ENCODE data around the gene FLOT1. TPM values are rescaled to one million over a fixed set of nuclear protein-coding genes. Genes with fewer than 3 reads are reported as not detected.

Gene FLOT1
- total RNA-seq, 2 experiments from 2014 or later: 31.6 TPM

DNA sequence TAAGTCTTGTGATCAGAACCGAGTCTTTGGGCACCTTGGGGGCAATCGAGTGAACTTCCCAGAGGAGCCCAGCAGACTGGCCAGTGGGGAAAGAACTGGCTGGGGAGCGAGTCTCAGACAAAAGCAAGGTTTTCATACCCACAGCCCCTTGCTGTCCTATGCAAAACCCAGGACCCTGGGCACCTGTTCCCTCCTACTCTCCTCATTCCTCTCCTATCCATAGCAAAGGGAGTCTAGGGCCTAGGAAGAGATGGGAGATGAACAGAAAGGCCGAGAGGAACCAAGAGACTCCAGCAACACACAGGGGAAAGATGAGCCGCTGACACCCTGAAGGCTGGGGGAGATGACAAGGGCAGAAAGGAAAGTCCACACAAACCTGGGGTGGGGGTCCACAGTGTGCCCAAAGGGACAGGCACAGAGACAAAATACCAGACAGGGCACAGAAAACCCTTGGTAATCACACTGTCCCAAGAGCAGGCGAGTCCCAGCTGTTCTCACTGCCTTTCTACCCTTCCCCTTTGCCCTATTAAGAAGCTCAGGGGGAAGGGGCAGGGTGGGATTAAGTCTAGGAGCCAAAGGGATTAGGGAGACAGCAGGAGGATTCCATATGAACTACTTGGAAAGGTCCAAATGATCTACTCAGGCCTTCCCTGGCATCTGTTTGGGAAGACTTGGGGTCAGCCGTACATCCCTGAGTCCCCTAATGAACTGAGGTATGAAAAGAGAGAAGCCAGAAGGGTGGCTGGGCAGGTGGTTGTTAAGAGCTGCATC, 62.5 kb downstream of the FLOT1 start:
- Histone ChIP-seq H3K4me1 (ENCODE audit: insufficient read depth, low read length) (peaks cover 49% of the 10 kb centered on the region), H3K4me3 (ENCODE audit: low read length) (peak overlapping the region; percentile 99), H3K27me3 (ENCODE audit: control insufficient read depth in 1 of 2, insufficient read depth in 2 of 2, low read length in 2 of 2) (no peaks in the 10 kb centered on the region), H3K36me3 (ENCODE audit: insufficient read depth, low read length) (peaks cover 55% of the 10 kb centered on the region), H3K27ac (ENCODE audit: low read depth in 1 of 2, low read length in 2 of 2) (peak overlapping the region; percentile 41 to 98), H3K9me3 (ENCODE audit: control insufficient read depth in 1 of 2, insufficient read depth in 1 of 2, low read length in 2 of 2) (no peaks in the 10 kb centered on the region)
- Mint-ChIP-seq H3K4me3 (peak overlapping the region; percentile 98), H3K27me3 (no peaks in the 10 kb centered on the region), H3K9me3 (no peaks in the 10 kb centered on the region), H3K27ac (peak overlapping the region; percentile 94), H3K4me1 (ENCODE audit: low read depth) (peaks cover 49% of the 10 kb centered on the region), H3K36me3 (ENCODE audit: low read depth) (peaks cover 81% of the 10 kb centered on the region)
- intact Hi-C loops (cut with DNase I, micrococcal nuclease): loop anchor here (1.0 to 5.0 kb wide), 6 partner anchors 42 to 407 kb away; no protein-coding TSS in a partner anchor
- POLR2A ChIA-PET: interaction anchor here (1.0 to 8.1 kb wide), 10 partner anchors 11 to 122 kb away, joined by 3 to 381 read pairs (median 4); partner anchors contain the start of genes MDC1, NRM and TUBB
- TF ChIP-seq, protein P1, sequence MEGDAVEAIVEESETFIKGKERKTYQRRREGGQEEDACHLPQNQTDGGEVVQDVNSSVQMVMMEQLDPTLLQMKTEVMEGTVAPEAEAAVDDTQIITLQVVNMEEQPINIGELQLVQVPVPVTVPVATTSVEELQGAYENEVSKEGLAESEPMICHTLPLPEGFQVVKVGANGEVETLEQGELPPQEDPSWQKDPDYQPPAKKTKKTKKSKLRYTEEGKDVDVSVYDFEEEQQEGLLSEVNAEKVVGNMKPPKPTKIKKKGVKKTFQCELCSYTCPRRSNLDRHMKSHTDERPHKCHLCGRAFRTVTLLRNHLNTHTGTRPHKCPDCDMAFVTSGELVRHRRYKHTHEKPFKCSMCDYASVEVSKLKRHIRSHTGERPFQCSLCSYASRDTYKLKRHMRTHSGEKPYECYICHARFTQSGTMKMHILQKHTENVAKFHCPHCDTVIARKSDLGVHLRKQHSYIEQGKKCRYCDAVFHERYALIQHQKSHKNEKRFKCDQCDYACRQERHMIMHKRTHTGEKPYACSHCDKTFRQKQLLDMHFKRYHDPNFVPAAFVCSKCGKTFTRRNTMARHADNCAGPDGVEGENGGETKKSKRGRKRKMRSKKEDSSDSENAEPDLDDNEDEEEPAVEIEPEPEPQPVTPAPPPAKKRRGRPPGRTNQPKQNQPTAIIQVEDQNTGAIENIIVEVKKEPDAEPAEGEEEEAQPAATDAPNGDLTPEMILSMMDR (IDR thresholded peaks at IDR 0.05): no peak
- CTCF ChIA-PET: interaction anchor here (0.7 to 15.4 kb wide), 10 partner anchors 10 to 224 kb away, joined by 3 to 526 read pairs (median 8); partner anchors contain the start of genes ATAT1, MDC1, NRM and TUBB
- DNase-seq: peak in 1 of 14 experiments; percentile 7
- no peak for ATAC-seq (ENCODE audit: poor library complexity)

DNA sequence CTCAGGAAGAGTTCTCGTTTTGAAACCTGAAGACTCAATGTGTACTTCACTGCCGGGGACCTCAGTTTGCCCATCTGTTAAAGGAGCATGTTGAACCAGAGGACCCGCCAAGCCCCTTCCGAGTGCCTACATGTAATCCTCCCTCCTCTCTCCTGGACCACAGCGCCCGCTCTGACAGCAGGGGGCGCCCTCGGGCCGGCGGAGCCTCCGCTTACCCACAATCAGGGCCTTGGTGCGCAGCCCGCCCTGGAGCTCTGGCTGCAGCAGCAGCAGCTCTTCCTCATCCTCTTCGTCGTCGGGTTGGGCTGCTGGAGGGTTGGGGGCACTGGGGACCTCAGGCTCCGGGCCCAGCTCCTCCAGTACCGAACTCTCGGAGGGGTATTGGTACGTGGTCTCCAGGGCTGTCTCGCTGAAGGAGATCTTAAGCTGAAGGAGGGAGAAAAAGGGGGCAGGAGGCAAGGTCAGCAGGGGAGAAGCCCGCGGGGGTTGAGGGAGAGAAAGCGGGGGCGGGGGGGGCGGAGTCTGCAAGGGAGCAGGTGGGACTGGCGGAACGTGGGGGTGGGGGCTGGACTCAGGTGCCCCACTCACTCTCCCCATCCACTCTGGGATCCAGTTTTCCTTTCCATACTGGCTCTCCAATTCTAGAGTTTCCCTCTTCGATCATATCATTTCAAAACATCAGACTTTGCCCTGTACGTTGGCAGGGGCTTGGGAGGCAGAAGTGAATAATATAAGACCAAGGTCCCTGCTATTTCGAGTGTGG, 63.3 kb downstream of the FLOT1 start:
- Mint-ChIP-seq H3K36me3 (ENCODE audit: low read depth) (peaks cover 73% of the 10 kb centered on the region), H3K9me3 (no peaks in the 10 kb centered on the region), H3K27ac (peak overlapping the region; percentile 94), H3K27me3 (no peaks in the 10 kb centered on the region), H3K4me1 (ENCODE audit: low read depth) (peaks cover 47% of the 10 kb centered on the region), H3K4me3 (peak overlapping the region; percentile 98)
- Histone ChIP-seq H3K36me3 (ENCODE audit: insufficient read depth, low read length) (peaks cover 55% of the 10 kb centered on the region), H3K27me3 (ENCODE audit: control insufficient read depth in 1 of 2, insufficient read depth in 2 of 2, low read length in 2 of 2) (no peaks in the 10 kb centered on the region), H3K9me3 (ENCODE audit: control insufficient read depth in 1 of 2, insufficient read depth in 1 of 2, low read length in 2 of 2) (no peaks in the 10 kb centered on the region), H3K4me1 (ENCODE audit: insufficient read depth, low read length) (peaks cover 49% of the 10 kb centered on the region), H3K4me3 (ENCODE audit: low read length) (peak overlapping the region; percentile 99), H3K27ac (ENCODE audit: low read depth in 1 of 2, low read length in 2 of 2) (peak overlapping the region; percentile 41 to 98)
- DNase-seq (peak; percentile 84 to 96 (median 94)), ATAC-seq (ENCODE audit: poor library complexity) (peak; percentile 41)
- ChIA-PET CTCF (interaction anchor here (0.5 to 15.4 kb wide), 33 partner anchors 9 to 408 kb away, joined by 3 to 526 read pairs (median 4); partner anchors contain the start of genes ABCF1, ATAT1, C6orf136 and FLOT1), POLR2A (interaction anchor here (0.5 to 8.1 kb wide), 21 partner anchors 9 to 228 kb away, joined by 3 to 381 read pairs (median 4); partner anchors contain the start of genes ABCF1, MDC1, MRPS18B and NRM)
- TF ChIP-seq, protein P1 (IDR thresholded peaks at IDR 0.05): peak; percentile 91
- intact Hi-C loops (cut with DNase I, micrococcal nuclease): loop anchor here (1.0 to 5.0 kb wide), 5 partner anchors 43 to 198 kb away; no protein-coding TSS in a partner anchor

Other genes starting within 250 kb of the FLOT1 start
- 100 to 1,000 TPM; 145 to 151 TPM for gene GNL1, start 186.2 kb downstream of the FLOT1 start, total RNA-seq
- 10 to 100 TPM; 10.3 to 13.2 TPM for gene PRR3, start 185.4 kb downstream of the FLOT1 start, total RNA-seq
- gene ABCF1, start 171.2 kb downstream of the FLOT1 start, total RNA-seq: 10 to 100 TPM; 86.1 to 88.0 TPM
- 10 to 100 TPM; 92.2 to 95.3 TPM for gene PPP1R10, start 125.4 kb downstream of the FLOT1 start, total RNA-seq
- gene MRPS18B, start 124.8 kb downstream of the FLOT1 start, total RNA-seq: 10 to 100 TPM; 15.3 to 15.5 TPM
- gene ATAT1, start 115.8 kb downstream of the FLOT1 start, total RNA-seq: 1 to 10 TPM; 4.1 to 5.2 TPM
- 10 to 100 TPM; 20.3 to 21.7 TPM for gene C6orf136, start 95.6 kb downstream of the FLOT1 start, total RNA-seq
- 10 to 100 TPM; 15.9 to 16.1 TPM for gene DHX16, start 69.7 kb downstream of the FLOT1 start, total RNA-seq
- 10 to 100 TPM; 30.9 to 31.6 TPM for gene PPP1R18, start 56.0 kb downstream of the FLOT1 start, total RNA-seq
- gene NRM, start 51.7 kb downstream of the FLOT1 start, total RNA-seq: 1 to 10 TPM; 3.8 to 4.4 TPM
- 10 to 100 TPM; 50.5 to 56.8 TPM for gene MDC1, start 25.4 kb downstream of the FLOT1 start, total RNA-seq
- 10 to 100 TPM; 76.0 to 78.4 TPM for gene TUBB, start 22.3 kb downstream of the FLOT1 start, total RNA-seq
- gene IER3, start 1.9 kb upstream of the FLOT1 start, total RNA-seq: 1 to 10 TPM; 5.7 to 5.8 TPM
- gene DDR1, start 141.8 kb upstream of the FLOT1 start, total RNA-seq: 1 to 10 TPM; 6.5 to 6.6 TPM
- gene GTF2H4, start 165.5 kb upstream of the FLOT1 start, total RNA-seq: 10 to 100 TPM in 1 of 2 experiments, 1 to 10 TPM in 1; 7.7 to 10.7 TPM
- 10 to 100 TPM; 19.3 to 21.7 TPM for gene VARS2, start 171.6 kb upstream of the FLOT1 start, total RNA-seq
- not detected for gene SFTA2, start 189.5 kb upstream of the FLOT1 start, total RNA-seq
- not detected for gene MUCL3, start 198.3 kb upstream of the FLOT1 start, total RNA-seq
- gene MUC21, start 241.0 kb upstream of the FLOT1 start, total RNA-seq: not detected

All from CD4-positive, alpha-beta T cell (primary cell).